Thyroid gland (tissue), 4 donors: ENCODE results near the gene ZBTB1.

Source experiments
- POLR2A ChIP-seq, 2 donors: fragments of 450-650 bp; IDR thresholded peaks; one replicate each; pipeline ENCODE4 v1.6.1; 2017; ENCODE audit warnings: antibody characterized with exemption in 2 of 2, mild to moderate bottlenecking in 2 of 2, moderate library complexity in 1 of 2
- TF ChIP-seq, protein P1 (sequence below), 6 experiments: fragments of 200-600 bp in 3 of 6; fragments of 450-650 bp in 3 of 6; sonication (generic) in 3 of 6; IDR thresholded peaks; one replicate each; pipeline ENCODE4 v1.5.1; 2016 to 2019; ENCODE audit warnings: antibody characterized with exemption in 6 of 6, mild to moderate bottlenecking in 2 of 6, inconsistent platforms in 1 of 6, moderate library complexity in 1 of 6

DNA sequence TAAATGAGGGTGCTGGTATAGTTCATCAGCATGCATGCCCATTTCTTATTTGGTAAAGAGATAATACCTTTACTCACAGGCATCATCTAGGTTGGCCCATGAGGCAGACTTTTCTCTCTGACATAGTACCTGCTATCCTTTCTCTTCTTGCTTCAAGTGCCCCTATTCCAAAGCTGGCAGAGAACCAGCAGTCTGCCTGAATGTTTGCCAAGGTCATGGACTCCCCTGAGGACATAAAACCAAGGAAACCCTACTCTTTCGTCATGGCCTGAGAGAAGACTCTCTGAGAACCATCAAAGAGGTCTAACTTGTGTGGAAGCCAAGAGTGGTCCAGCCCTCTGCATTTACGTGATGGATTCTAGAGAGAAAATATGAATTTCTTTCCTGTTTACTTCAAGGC is 57.1 kb downstream of the ZBTB1 start:
- TF ChIP-seq, protein P1, sequence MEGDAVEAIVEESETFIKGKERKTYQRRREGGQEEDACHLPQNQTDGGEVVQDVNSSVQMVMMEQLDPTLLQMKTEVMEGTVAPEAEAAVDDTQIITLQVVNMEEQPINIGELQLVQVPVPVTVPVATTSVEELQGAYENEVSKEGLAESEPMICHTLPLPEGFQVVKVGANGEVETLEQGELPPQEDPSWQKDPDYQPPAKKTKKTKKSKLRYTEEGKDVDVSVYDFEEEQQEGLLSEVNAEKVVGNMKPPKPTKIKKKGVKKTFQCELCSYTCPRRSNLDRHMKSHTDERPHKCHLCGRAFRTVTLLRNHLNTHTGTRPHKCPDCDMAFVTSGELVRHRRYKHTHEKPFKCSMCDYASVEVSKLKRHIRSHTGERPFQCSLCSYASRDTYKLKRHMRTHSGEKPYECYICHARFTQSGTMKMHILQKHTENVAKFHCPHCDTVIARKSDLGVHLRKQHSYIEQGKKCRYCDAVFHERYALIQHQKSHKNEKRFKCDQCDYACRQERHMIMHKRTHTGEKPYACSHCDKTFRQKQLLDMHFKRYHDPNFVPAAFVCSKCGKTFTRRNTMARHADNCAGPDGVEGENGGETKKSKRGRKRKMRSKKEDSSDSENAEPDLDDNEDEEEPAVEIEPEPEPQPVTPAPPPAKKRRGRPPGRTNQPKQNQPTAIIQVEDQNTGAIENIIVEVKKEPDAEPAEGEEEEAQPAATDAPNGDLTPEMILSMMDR (IDR thresholded peaks at IDR 0.05), result no peak
- TF ChIP-seq POLR2A (IDR thresholded peaks at IDR 0.05), result no peak
